Kidney (tissue), 14 donors: Measurements from ENCODE around the gene RPL36A. TPM values are rescaled to one million over a fixed set of nuclear protein-coding genes. Genes with fewer than 3 reads are reported as not detected.

Experiments used
- DNase-seq, 5 donors: peaks; one replicate each; pipeline ENCODE4 v3.0.0-alpha.2; 2013 to 2020
- FAIRE-seq: peaks from 2 replicates; lab custom pipeline; 2012; peaks lifted over from hg19 to GRCh38; lab: Jason Lieb, UNC
- H3K27ac ChIP-seq, 2 donors: one replicate each; pipeline ENCODE4 v1.7.0; 2013; ENCODE audit warnings: low read depth in 2 of 2, low read length in 2 of 2, inconsistent platforms in 1 of 2
- H3K27me3 ChIP-seq: one replicate; pipeline ENCODE4 v1.7.1; 2013; ENCODE audit warnings: low read length, inconsistent platforms; ENCODE audit not compliant: control insufficient read depth, insufficient read depth
- H3K36me3 ChIP-seq, 3 donors: one replicate each; pipeline versions ENCODE4 v1.7.0 to v1.7.1; 2013; ENCODE audit warnings: low read length in 3 of 3, control low read depth in 1 of 3, inconsistent platforms in 1 of 3; ENCODE audit not compliant: insufficient read depth in 3 of 3, control insufficient read depth in 2 of 3
- H3K4me1 ChIP-seq, 3 donors: one replicate each; pipeline versions ENCODE4 v1.7.0 to v1.7.1; 2013; ENCODE audit warnings: low read length in 3 of 3, inconsistent platforms in 1 of 3, low read depth in 1 of 3; ENCODE audit not compliant: control insufficient read depth in 2 of 3, insufficient read depth in 2 of 3
- H3K4me3 ChIP-seq, 3 donors: one replicate each; pipeline versions ENCODE4 v1.7.0 to v1.8.1; 2013; ENCODE audit warnings: low read length in 3 of 3, control low read depth in 1 of 3, inconsistent platforms in 1 of 3
- H3K9ac ChIP-seq, 3 donors: one replicate each; pipeline versions ENCODE4 v1.7.0 to v1.7.1; 2013; ENCODE audit warnings: low read length in 3 of 3, control low read depth in 1 of 3, inconsistent platforms in 1 of 3
- H3K9me3 ChIP-seq, 3 donors: one replicate each; pipeline versions ENCODE4 v1.7.0 to v1.7.1; 2013; ENCODE audit warnings: low read length in 3 of 3, control low read depth in 1 of 3, inconsistent platforms in 1 of 3; ENCODE audit not compliant: control insufficient read depth in 2 of 3, insufficient read depth in 1 of 3
- intact Hi-C: fragments of 100-400 bp; cut with DNase I; formaldehyde crosslinking; loops from one replicate; pipeline ENCODE4 v1.11.1; 2022
- polyA plus RNA-seq: library from polyadenylated mRNA; stranded (reverse); fragments of 350-450 nt; fragmentation: Illumina TruSeq; extraction: RNeasy Lipid Tissue Mini Kit (QIAGEN cat#74804); gene quantifications from one replicate; pipeline ENCODE4 v1.2.3, GENCODE V29; 2014; ENCODE audit warnings: low read depth, low replicate concordance; ENCODE audit not compliant: insufficient read depth
- total RNA-seq: library from RNA; stranded (reverse); fragmentation: NEBNext Ultra II Directional; extraction: Animal tissue kit (Norgen Biotek cat#: 25700); gene quantifications from one replicate; pipeline ENCODE4 v1.2.1, GENCODE V29; 2021
- TF ChIP-seq, protein P1 (sequence below): IDR thresholded peaks from 3 replicates; pipeline ENCODE4 v1.5.1; 2012; ENCODE audit warnings: mild to moderate bottlenecking, moderate library complexity, borderline replicate concordance; ENCODE audit not compliant: insufficient read depth; ENCODE audit errors: extremely low read depth
- donor health status: control.
- donor health status: control.
- donor health status: control.
- donor health status: control.
- donor health status: control.
- donor health status: DM: yes; HTN: yes; CAD: no.
- donor health status: Normal renal cell carcinoma (clear cell type).

The RPL36A gene
- total and polyA plus RNA-seq, 2 donors from 2014 or later, result 148 to 1,711 TPM

DNA sequence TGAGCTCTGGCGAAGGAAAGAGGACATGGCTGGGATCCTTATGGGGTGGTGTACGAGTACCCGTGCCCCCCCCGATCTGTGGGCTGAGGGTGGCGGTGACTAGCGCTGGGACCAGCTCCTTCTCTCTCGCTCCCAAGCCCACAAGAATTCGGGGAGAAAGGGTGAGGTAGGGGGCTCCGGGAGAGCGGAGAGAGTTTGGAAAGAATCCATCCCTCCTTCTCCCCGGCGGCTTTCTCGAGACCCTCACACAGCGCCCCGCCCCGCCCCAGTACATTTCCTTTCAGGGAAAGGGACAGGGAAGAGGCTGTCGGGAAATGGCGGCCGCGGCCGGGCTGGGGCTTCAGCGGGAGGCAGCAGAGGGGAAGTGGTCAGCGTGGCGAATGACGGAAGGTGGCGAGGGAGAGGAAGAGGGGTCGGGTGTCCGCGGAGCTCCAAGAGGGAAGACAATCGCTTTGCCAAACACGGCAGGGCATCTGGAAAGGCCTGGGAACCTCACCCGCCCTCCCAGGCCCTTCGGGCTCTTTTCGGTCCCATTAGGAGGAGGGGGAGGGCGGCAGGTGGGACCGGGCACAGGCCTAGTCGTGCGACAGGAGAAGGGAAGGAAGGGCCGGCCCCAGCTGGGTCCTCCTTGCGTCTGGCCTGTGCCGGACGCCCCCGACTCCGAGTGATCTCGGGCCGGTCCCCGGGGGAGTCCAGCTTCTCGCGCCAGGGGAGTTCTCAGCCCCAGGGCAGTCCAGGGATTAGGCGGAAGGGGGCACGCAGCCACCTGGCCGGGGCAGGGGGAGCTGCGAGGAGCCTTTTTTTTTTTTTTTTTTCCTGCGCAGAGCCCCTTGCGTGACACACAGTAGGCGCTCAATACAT lies 27.4 kb downstream of the RPL36A start:
- Histone ChIP-seq H3K36me3 (peaks cover 0 to 4% (median 0%) of the 10 kb centered on the region in 3 donors), H3K4me3 (peak overlapping the region; percentile 63 to 68 (median 68)), H3K27me3 (no peaks in the 10 kb centered on the region), H3K4me1 (peaks cover 2 to 6% (median 3%) of the 10 kb centered on the region in 3 donors), H3K9ac (peak overlapping the region; percentile 59 to 82 (median 77)), H3K9me3 (no peaks in the 10 kb centered on the region), H3K27ac (peak overlapping the region; percentile 86 to 95)
- FAIRE-seq (no peak), DNase-seq (peak; percentile 64 to 84 (median 75))
- TF ChIP-seq, protein P1, sequence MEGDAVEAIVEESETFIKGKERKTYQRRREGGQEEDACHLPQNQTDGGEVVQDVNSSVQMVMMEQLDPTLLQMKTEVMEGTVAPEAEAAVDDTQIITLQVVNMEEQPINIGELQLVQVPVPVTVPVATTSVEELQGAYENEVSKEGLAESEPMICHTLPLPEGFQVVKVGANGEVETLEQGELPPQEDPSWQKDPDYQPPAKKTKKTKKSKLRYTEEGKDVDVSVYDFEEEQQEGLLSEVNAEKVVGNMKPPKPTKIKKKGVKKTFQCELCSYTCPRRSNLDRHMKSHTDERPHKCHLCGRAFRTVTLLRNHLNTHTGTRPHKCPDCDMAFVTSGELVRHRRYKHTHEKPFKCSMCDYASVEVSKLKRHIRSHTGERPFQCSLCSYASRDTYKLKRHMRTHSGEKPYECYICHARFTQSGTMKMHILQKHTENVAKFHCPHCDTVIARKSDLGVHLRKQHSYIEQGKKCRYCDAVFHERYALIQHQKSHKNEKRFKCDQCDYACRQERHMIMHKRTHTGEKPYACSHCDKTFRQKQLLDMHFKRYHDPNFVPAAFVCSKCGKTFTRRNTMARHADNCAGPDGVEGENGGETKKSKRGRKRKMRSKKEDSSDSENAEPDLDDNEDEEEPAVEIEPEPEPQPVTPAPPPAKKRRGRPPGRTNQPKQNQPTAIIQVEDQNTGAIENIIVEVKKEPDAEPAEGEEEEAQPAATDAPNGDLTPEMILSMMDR, result no peak
- intact Hi-C loops, result no loop called here

DNA sequence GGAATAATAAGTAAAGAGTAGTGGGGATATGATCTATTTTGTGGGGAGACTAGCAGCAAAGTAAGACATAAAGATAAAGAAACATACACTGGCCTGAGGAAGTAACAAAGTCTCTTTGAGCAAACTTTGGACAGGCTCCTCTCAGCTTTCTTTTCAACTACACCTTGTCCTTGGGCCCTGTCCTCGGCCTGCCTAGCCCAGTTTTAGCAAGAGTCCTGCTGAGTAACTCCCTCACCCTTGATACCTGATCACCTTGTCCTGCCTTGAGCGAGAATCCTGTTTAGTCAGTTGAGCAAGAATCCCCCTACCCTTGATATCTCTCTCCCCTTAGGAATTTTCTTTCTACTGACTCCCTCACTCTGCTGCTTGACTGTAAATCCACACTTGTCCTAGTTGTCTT lies 28.7 kb downstream of the RPL36A start:
- Histone ChIP-seq H3K27me3 (no peaks in the 10 kb centered on the region), H3K9me3 (no peaks in the 10 kb centered on the region), H3K9ac (peak overlapping the region in 1 of 3 donors; percentile 34), H3K27ac (peak overlapping the region in 1 of 2 donors; percentile 43), H3K4me3 (no peak overlapping the region), H3K36me3 (no peaks in the 10 kb centered on the region), H3K4me1 (peaks cover 2 to 6% (median 3%) of the 10 kb centered on the region in 3 donors)
- TF ChIP-seq, protein P1, result no peak
- intact Hi-C loops, result no loop called here
- DNase-seq (no peak), FAIRE-seq (no peak)

DNA sequence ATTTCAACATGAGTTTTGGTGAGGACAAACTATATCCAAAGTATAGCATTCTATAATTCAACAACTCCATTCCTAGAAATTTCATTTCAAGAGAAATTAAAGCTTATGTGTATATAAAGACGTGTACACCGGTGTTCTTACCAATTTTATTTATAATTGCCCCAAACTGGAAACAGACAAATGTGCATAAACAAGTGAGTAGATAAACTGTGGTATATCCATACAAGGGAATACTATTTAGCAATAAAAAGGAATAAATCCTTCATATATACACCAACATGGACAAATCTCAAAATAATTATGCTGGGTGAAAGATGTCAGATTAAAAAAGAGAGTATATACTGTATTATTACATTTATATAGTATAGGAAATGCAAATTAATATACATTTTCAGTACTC lies 37.1 kb downstream of the RPL36A start:
- H3K27ac ChIP-seq, result no peak overlapping the region
- no peaks in the 10 kb centered on the region for H3K4me1 ChIP-seq
- TF ChIP-seq, protein P1, result no peak
- H3K9me3 ChIP-seq, result peaks cover 0 to 2% (median 0%) of the 10 kb centered on the region in 3 donors
- FAIRE-seq, result no peak
- no peak overlapping the region for H3K4me3 ChIP-seq
- H3K9ac ChIP-seq, result no peak overlapping the region
- no peak for DNase-seq
- peaks cover 0 to 2% (median 0%) of the 10 kb centered on the region in 3 donors for H3K36me3 ChIP-seq
- H3K27me3 ChIP-seq, result no peaks in the 10 kb centered on the region
- intact Hi-C loops, result no loop called here
